Measurements from ENCODE around the gene SORBS1.

- TF ChIP-seq ZNF704 (tag by site-specific recombination; IDR thresholded peaks at IDR 0.05) (no peak), ZNF48 (tag by site-specific recombination; IDR thresholded peaks at IDR 0.05) (no peak), YY1 (tag by site-specific recombination; IDR thresholded peaks at IDR 0.05) (no peak), CTCF (tag by site-specific recombination; IDR thresholded peaks at IDR 0.05) (no peak), ZNF280C (tag by site-specific recombination; IDR thresholded peaks at IDR 0.05) (no peak), ZNF629 (tag by site-specific recombination; IDR thresholded peaks at IDR 0.05) (no peak), TRIM28 (IDR thresholded peaks at IDR 0.05; ENCODE audit: borderline replicate concordance, low read length) (no peak), ZNF274 (IDR thresholded peaks at IDR 0.05; ENCODE audit: low read length) (no peak), ZNF274 (tag by site-specific recombination; IDR thresholded peaks at IDR 0.05; ENCODE audit: borderline replicate concordance) (no peak), ZNF501 (tag by site-specific recombination; IDR thresholded peaks at IDR 0.05) (no peak)
These were observed 168.4 kb downstream of the SORBS1 start for GRCh38 chr10:95392681-95393164.

All from HEK293 (cell line).